GM15510 (cell line): ENCODE results near the gene NUP107.

Experiments used
- POLR2A ChIP-seq: IDR thresholded peaks from 3 replicates; pipeline ENCODE4 v1.6.1; 2011; ENCODE audit warnings: borderline replicate concordance; ENCODE audit not compliant: insufficient read length; ENCODE audit errors: extremely low read depth

NUP107 gene

GRCh38 chr12:68686595-68687521 lies at the start of gene NUP107:
NUP107 (plus strand) TSS chr12:68686978; CDS start chr12:68687066, 88 bp downstream.
- TF ChIP-seq POLR2A: peak; percentile 90

- TF ChIP-seq POLR2A: no peak
Observed at GRCh38 chr12:68638171-68638570, 48.6 kb upstream of the NUP107 start.

- no peak for TF ChIP-seq POLR2A
Observed at GRCh38 chr12:68638721-68639395, 47.9 kb upstream of the NUP107 start.

- TF ChIP-seq POLR2A: no peak
Observed at GRCh38 chr12:68639396-68639767, 47.4 kb upstream of the NUP107 start.

GRCh38 chr12:68641138-68641537 lies 45.6 kb upstream of the NUP107 start:
- TF ChIP-seq POLR2A: no peak

GRCh38 chr12:68646484-68646883 lies 40.3 kb upstream of the NUP107 start:
- TF ChIP-seq POLR2A: no peak

GRCh38 chr12:68647507-68647906 lies 39.3 kb upstream of the NUP107 start:
- TF ChIP-seq POLR2A: no peak

- TF ChIP-seq POLR2A: no peak
Observed at GRCh38 chr12:68648179-68648578, 38.6 kb upstream of the NUP107 start.

- no peak for TF ChIP-seq POLR2A
Observed at GRCh38 chr12:68665016-68665569, 21.7 kb upstream of the NUP107 start.

- no peak for TF ChIP-seq POLR2A
Observed at GRCh38 chr12:68667291-68667690, 19.5 kb upstream of the NUP107 start.

GRCh38 chr12:68667896-68668295 lies 18.9 kb upstream of the NUP107 start:
- TF ChIP-seq POLR2A: no peak

- TF ChIP-seq POLR2A: no peak
Observed at GRCh38 chr12:68671179-68671578, 15.6 kb upstream of the NUP107 start.

GRCh38 chr12:68673788-68674187 lies 13.0 kb upstream of the NUP107 start:
- TF ChIP-seq POLR2A: no peak

- TF ChIP-seq POLR2A: no peak
Observed at GRCh38 chr12:68674376-68674775, 12.4 kb upstream of the NUP107 start.

GRCh38 chr12:68675101-68675842 lies 11.5 kb upstream of the NUP107 start:
- no peak for TF ChIP-seq POLR2A
